ENCODE data around the gene GIPC2. TPM values are rescaled to one million over a fixed set of nuclear protein-coding genes. Genes with fewer than 3 reads are reported as not detected.

Gene GIPC2
- total and polyA plus RNA-seq, 9 of the 15 experiments (the other 6 are each of a cell fraction or from before 2014, with no cell fraction given) = 0.01 to 0.05 (median 0.04) TPM; not detected in 3

DNA sequence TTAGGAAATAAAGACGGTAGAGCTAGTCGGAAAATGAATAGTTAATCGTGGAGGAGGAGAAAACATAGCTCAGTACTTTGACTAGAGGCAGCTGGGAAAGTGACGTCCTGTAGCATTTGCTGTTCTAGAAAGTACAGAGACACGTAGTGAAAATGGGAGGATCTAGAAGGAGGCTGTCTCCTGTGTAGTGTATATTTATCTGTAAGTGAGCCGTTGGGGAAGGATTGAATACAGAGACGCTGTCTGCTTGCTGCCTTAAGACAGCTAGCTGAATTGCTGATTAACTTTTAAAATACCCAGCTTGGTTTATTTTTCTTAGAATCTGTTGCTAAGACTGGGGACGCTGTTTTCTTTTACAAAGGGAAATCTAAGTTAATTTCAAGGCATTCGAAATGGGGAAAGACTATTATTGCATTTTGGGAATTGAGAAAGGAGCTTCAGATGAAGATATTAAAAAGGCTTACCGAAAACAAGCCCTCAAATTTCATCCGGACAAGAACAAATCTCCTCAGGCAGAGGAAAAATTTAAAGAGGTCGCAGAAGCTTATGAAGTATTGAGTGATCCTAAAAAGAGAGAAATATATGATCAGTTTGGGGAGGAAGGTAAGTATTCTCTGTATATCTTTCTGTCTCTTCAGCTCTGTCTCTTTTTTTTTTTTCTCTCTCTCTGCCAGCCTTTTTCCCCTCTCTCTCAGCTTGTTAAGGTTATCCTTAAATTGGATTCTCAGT lies 40.9 kb upstream of the GIPC2 start, which contains the start of gene DNAJB4 (continued):
- TF ChIP-seq ILF3 (IDR thresholded peaks at IDR 0.05; ENCODE audit: borderline replicate concordance) (no peak), BDP1 (IDR thresholded peaks at IDR 0.05; ENCODE audit: insufficient read depth, insufficient read length) (no peak), TOE1 (IDR thresholded peaks at IDR 0.05; ENCODE audit: borderline replicate concordance) (no peak), TOE1 (CRISPR knock-in tag; IDR thresholded peaks at IDR 0.05; ENCODE audit: borderline replicate concordance, low read depth) (no peak), OTX1 (CRISPR knock-in tag; IDR thresholded peaks at IDR 0.05) (no peak), ELF2 (CRISPR knock-in tag; IDR thresholded peaks at IDR 0.05) (peak; percentile 65; the same call in 1 of the 2 replicates), ZNF589 (CRISPR knock-in tag; IDR thresholded peaks at IDR 0.05; ENCODE audit: low read depth) (peak; percentile 14; the same call in 1 of the 2 replicates), ZNF324 (CRISPR knock-in tag; IDR thresholded peaks at IDR 0.05) (no peak), IRF2 (CRISPR knock-in tag; IDR thresholded peaks at IDR 0.05) (no peak), CBFA2T3 (IDR thresholded peaks at IDR 0.05) (no peak), CHD1 (IDR thresholded peaks at IDR 0.05; ENCODE audit: low read length) (peak; percentile 87), HDAC1 (IDR thresholded peaks at IDR 0.05) (0 out of 4 replicates have a peak, but pooled peaks of 1 of the 2 experiments have one; percentile 24), TRIM24 (IDR thresholded peaks at IDR 0.05) (no peak), CHD4 (IDR thresholded peaks at IDR 0.05; ENCODE audit: insufficient read depth, insufficient replicate concordance, low read depth, low read length, poor library complexity, severe bottlenecking) (no peak), ZNF75A (CRISPR knock-in tag; IDR thresholded peaks at IDR 0.05) (no peak), ZNF785 (CRISPR knock-in tag; IDR thresholded peaks at IDR 0.05) (no peak), ZNF3 (CRISPR knock-in tag; IDR thresholded peaks at IDR 0.05) (no peak), HNRNPH1 (optimal IDR thresholded peaks at IDR 0.05; ENCODE audit: low read depth, low read length) (no peak), NR2F6 (CRISPR knock-in tag; IDR thresholded peaks at IDR 0.05) (no peak)
- TF ChIP-seq, protein P1, sequence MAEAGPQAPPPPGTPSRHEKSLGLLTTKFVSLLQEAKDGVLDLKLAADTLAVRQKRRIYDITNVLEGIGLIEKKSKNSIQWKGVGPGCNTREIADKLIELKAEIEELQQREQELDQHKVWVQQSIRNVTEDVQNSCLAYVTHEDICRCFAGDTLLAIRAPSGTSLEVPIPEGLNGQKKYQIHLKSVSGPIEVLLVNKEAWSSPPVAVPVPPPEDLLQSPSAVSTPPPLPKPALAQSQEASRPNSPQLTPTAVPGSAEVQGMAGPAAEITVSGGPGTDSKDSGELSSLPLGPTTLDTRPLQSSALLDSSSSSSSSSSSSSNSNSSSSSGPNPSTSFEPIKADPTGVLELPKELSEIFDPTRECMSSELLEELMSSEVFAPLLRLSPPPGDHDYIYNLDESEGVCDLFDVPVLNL (CRISPR knock-in tag; IDR thresholded peaks at IDR 0.05; ENCODE audit: low read depth) = no peak
- TF ChIP-seq, protein P2, sequence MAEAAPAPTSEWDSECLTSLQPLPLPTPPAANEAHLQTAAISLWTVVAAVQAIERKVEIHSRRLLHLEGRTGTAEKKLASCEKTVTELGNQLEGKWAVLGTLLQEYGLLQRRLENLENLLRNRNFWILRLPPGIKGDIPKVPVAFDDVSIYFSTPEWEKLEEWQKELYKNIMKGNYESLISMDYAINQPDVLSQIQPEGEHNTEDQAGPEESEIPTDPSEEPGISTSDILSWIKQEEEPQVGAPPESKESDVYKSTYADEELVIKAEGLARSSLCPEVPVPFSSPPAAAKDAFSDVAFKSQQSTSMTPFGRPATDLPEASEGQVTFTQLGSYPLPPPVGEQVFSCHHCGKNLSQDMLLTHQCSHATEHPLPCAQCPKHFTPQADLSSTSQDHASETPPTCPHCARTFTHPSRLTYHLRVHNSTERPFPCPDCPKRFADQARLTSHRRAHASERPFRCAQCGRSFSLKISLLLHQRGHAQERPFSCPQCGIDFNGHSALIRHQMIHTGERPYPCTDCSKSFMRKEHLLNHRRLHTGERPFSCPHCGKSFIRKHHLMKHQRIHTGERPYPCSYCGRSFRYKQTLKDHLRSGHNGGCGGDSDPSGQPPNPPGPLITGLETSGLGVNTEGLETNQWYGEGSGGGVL (CRISPR knock-in tag; IDR thresholded peaks at IDR 0.05) = no peak
- TF ChIP-seq, protein P3, sequence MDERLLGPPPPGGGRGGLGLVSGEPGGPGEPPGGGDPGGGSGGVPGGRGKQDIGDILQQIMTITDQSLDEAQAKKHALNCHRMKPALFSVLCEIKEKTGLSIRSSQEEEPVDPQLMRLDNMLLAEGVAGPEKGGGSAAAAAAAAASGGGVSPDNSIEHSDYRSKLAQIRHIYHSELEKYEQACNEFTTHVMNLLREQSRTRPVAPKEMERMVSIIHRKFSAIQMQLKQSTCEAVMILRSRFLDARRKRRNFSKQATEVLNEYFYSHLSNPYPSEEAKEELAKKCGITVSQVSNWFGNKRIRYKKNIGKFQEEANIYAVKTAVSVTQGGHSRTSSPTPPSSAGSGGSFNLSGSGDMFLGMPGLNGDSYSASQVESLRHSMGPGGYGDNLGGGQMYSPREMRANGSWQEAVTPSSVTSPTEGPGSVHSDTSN (CRISPR knock-in tag; IDR thresholded peaks at IDR 0.05; ENCODE audit: low read depth) = no peak
- TF ChIP-seq, protein P3 (tag; conservative IDR thresholded peaks at IDR 0.05; ENCODE audit: low read depth) = no peak

Measured in K562 (cell line).